Smooth muscle cell (in vitro differentiated cells): ENCODE results near the gene CYSLTR1. TPM values are rescaled to one million over a fixed set of nuclear protein-coding genes. Genes with fewer than 3 reads are reported as not detected.
"Not testable (repeated sequence)": the region's sequence is repeated elsewhere in the genome, so short reads cannot be mapped to it uniquely, and the experiment has no call there.

ENCODE experiments used
- DNase-seq: peaks from one replicate; lab custom pipeline; 2025; ENCODE audit not compliant: unreplicated experiment; lab: John Stamatoyannopoulos, UW
- H2AFZ ChIP-seq: fragments of 200-600 bp; sonication (generic); 2 replicates; pipeline ENCODE4 v1.6.0; 2016; ENCODE audit warnings: antibody characterized with exemption, low read depth, mild to moderate bottlenecking
- H3F3A ChIP-seq: fragments of 200-600 bp; sonication (generic); 2 replicates; pipeline ENCODE4 v1.6.0; 2017; ENCODE audit warnings: antibody characterized with exemption, low read depth
- H3K27ac ChIP-seq: fragments of 200-600 bp; sonication (generic); 2 replicates; pipeline ENCODE4 v1.5.1; 2016; ENCODE audit warnings: low read depth, mild to moderate bottlenecking
- H3K27me3 ChIP-seq: fragments of 200-600 bp; sonication (generic); 2 replicates; pipeline ENCODE4 v1.6.1; 2016; ENCODE audit warnings: low read depth, mild to moderate bottlenecking
- H3K36me3 ChIP-seq: fragments of 200-600 bp; sonication (generic); 2 replicates; pipeline ENCODE4 v1.5.1; 2016; ENCODE audit warnings: low read depth
- H3K4me1 ChIP-seq: fragments of 200-600 bp; sonication (generic); 2 replicates; pipeline ENCODE4 v1.5.1; 2016; ENCODE audit warnings: low read depth
- H3K4me2 ChIP-seq: fragments of 200-600 bp; sonication (generic); 2 replicates; pipeline ENCODE4 v1.6.0; 2016; ENCODE audit warnings: mild to moderate bottlenecking
- H3K4me3 ChIP-seq: fragments of 200-600 bp; sonication (generic); 2 replicates; pipeline ENCODE4 v1.5.1; 2016; ENCODE audit warnings: mild to moderate bottlenecking
- H3K79me2 ChIP-seq: fragments of 200-600 bp; sonication (generic); 2 replicates; pipeline ENCODE4 v1.6.0; 2016; ENCODE audit warnings: low read depth, mild to moderate bottlenecking
- H3K9ac ChIP-seq: fragments of 200-600 bp; sonication (generic); 2 replicates; pipeline ENCODE4 v1.6.0; 2016; ENCODE audit warnings: low read depth
- H3K9me3 ChIP-seq: fragments of 200-600 bp; sonication (generic); replicated peaks from 2 replicates; pipeline ENCODE4 v1.5.1; 2016; ENCODE audit warnings: low read depth
- H4K20me1 ChIP-seq: fragments of 200-600 bp; sonication (generic); 2 replicates; pipeline ENCODE4 v1.6.0; 2016; ENCODE audit warnings: low read depth
- CTCF ChIP-seq: fragments of 200-600 bp; sonication (generic); IDR thresholded peaks from 2 replicates; pipeline ENCODE4 v1.5.1; 2017; ENCODE audit warnings: borderline replicate concordance, mild to moderate bottlenecking, antibody characterized with exemption; ENCODE audit not compliant: insufficient read depth, poor library complexity, severe bottlenecking
- WGBS: methylation state at CpG from one replicate; pipeline ENCODE4 v1.1.7; 2016; ENCODE audit warnings: low lambda C conversion rate; 5-methylcytosine and 5-hydroxymethylcytosine counted together
- polyA plus RNA-seq: library from polyadenylated mRNA; unstranded; fragments of >200 nt; fragmentation: Nextera tagmentation; extraction: Ambion mirVana; gene quantifications from 2 replicates; pipeline ENCODE4 v1.2.1, GENCODE V29; 2016
- total RNA-seq: library from RNA; depleted of rRNA; stranded (reverse); fragments of >200 nt; gene quantifications from 2 replicates; pipeline ENCODE4 v1.2.3, GENCODE V29; 2014

CYSLTR1 gene
- total and polyA plus RNA-seq, 2 experiments from 2014 or later = 3.4 to 6.0 TPM

DNA sequence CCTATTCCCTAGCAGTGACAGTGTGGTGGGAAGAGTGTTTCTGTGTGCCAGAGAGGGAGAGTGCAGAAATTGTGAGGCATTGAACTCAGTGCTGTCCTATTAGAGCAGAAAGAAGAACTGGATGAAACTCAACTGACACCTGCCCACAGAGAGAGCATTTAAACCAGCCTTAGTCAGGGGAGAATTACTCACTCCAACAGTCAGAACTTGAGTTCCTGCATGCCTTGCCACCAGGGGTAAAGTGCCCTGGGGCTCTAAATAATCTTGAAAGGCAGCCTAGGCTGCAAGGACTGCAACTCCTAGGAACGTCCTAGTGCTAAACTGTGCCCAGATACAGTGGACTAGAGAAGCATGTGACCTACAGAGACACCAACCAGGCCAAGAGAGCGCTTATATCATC is 12.8 kb downstream of the CYSLTR1 start:
- no peaks in the 10 kb centered on the region for H3K36me3 ChIP-seq
- no peak overlapping the region for H3K4me2 ChIP-seq
- no peak overlapping the region for H3K9ac ChIP-seq
- H3K4me1 ChIP-seq = no peaks in the 10 kb centered on the region
- H2AFZ ChIP-seq = no peak overlapping the region
- no peaks in the 10 kb centered on the region for H3K9me3 ChIP-seq
- no peaks in the 10 kb centered on the region for H3K79me2 ChIP-seq
- H3K27ac ChIP-seq = no peak overlapping the region
- 43% methylated on average over 2 of the region's 2 CpGs for WGBS
- no peaks in the 10 kb centered on the region for H3K27me3 ChIP-seq
- no peaks in the 10 kb centered on the region for H3F3A ChIP-seq
- H4K20me1 ChIP-seq = no peaks in the 10 kb centered on the region
- no peak for DNase-seq
- no peak overlapping the region for H3K4me3 ChIP-seq
- TF ChIP-seq CTCF = no peak

DNA sequence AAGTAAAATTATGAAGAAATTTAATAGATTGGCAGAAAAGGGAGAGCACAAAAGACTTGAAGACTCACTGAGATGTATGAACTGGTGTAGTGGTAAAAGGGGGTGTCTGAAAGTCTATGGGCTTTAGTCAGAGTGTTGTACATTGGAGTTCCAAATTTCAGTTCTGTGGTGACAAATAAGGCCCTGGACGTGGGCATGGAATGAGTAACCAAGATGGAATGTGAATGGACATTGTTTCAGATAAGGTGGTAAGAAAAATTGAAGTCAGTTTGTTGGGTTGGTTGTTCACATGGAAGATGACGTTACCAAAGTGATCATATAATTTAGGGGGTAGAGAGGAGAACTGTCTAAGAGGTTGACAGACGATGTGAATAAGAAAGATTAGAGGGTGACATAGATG is 13.9 kb downstream of the CYSLTR1 start:
- no peaks in the 10 kb centered on the region for H3K27me3 ChIP-seq
- H4K20me1 ChIP-seq = no peaks in the 10 kb centered on the region
- H3K4me2 ChIP-seq = no peak overlapping the region
- no peaks in the 10 kb centered on the region for H3K9me3 ChIP-seq
- no peaks in the 10 kb centered on the region for H3K36me3 ChIP-seq
- H3K4me1 ChIP-seq = no peaks in the 10 kb centered on the region
- no peak overlapping the region for H3K9ac ChIP-seq
- no peak for DNase-seq
- WGBS = 44% methylated on average over 3 of the region's 3 CpGs
- no peaks in the 10 kb centered on the region for H3K79me2 ChIP-seq
- H3K27ac ChIP-seq = no peak overlapping the region
- no peak overlapping the region for H3K4me3 ChIP-seq
- no peak overlapping the region for H2AFZ ChIP-seq
- H3F3A ChIP-seq = no peaks in the 10 kb centered on the region
- no peak for TF ChIP-seq CTCF

DNA sequence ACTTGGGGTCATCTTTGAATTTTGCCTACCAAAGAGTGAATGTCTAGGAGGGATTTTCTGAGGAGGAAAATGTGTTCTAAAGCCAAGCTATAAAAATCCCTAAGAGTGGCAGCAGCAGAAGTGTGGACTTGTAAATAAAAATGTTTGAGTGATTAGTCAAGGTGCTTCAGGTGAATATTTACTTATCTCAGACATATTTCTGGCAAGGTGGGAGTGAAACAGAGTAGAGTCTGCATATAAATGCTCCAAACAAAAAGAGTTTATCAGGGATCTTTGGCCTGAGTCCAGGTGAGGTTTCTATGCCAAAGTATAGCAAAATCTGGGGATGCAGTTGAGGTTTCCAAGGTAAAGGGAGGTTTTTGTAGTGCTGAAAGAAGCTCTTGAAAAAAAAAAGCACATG is 19.7 kb downstream of the CYSLTR1 start:
- Histone ChIP-seq H3K79me2 (no peaks in the 10 kb centered on the region), H2AFZ (no peak overlapping the region), H3K27me3 (no peaks in the 10 kb centered on the region), H3F3A (no peaks in the 10 kb centered on the region), H3K36me3 (no peaks in the 10 kb centered on the region), H3K27ac (no peak overlapping the region), H3K9ac (no peak overlapping the region), H3K4me1 (no peaks in the 10 kb centered on the region), H3K4me2 (no peak overlapping the region), H3K4me3 (no peak overlapping the region), H3K9me3 (no peaks in the 10 kb centered on the region), H4K20me1 (no peaks in the 10 kb centered on the region)
- no peak for TF ChIP-seq CTCF
- DNase-seq = no peak

DNA sequence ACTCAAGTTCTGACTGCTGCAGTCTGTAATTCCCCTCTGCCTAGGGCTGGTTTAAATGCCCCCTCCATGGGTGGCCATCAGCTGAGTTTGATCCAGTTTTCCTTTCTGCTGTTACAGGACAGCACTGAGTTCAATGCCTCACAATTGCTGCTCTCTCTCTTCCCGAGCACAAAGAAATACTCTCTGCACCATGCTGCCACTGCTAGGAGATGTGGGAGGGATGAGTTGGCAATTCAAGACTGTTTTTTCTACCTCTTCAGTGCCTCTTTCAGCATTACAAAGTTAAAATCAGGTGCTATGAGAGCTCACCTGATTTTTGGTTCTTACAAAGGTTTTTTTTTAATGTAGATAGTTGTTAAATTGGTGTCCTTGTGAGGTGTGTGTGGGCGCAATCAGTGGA is 24.3 kb downstream of the CYSLTR1 start:
- H3K27me3 ChIP-seq = no peaks in the 10 kb centered on the region
- H3K79me2 ChIP-seq = no peaks in the 10 kb centered on the region
- no peaks in the 10 kb centered on the region for H3K4me1 ChIP-seq
- no peak for TF ChIP-seq CTCF
- no peak for DNase-seq
- no peaks in the 10 kb centered on the region for H3K9me3 ChIP-seq
- no peaks in the 10 kb centered on the region for H3F3A ChIP-seq
- no peak overlapping the region for H3K4me3 ChIP-seq
- H3K36me3 ChIP-seq = no peaks in the 10 kb centered on the region
- no peak overlapping the region for H3K4me2 ChIP-seq
- H3K27ac ChIP-seq = no peak overlapping the region
- no peak overlapping the region for H2AFZ ChIP-seq
- WGBS = 77% methylated on average over 2 of the region's 2 CpGs
- no peaks in the 10 kb centered on the region for H4K20me1 ChIP-seq
- H3K9ac ChIP-seq = no peak overlapping the region

DNA sequence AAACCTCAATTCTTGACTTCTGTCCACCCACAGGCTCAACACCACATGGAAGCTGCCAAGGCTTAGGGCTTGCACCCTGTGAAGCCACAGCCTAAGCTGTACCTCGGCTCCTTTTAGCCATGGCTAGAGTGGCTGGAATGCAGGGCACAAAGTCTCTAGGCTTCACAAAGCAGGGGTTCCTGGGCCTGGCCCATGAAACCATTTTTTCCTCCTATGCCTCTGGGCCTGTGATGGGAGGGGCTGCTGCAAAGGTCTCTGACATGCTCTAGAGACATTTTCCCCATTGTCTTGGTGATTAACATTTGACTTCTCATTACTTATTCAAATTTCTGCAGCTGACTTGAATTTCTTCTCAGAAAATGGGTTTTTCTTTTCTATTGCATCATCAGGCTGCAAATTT is 26.5 kb downstream of the CYSLTR1 start:
- H3K4me1 ChIP-seq, H3K79me2 ChIP-seq, H3K4me2 ChIP-seq, H4K20me1 ChIP-seq, H3K9ac ChIP-seq, H3K9me3 ChIP-seq, DNase-seq, H3K27ac ChIP-seq, H3K27me3 ChIP-seq, H3K36me3 ChIP-seq, H3F3A ChIP-seq, H2AFZ ChIP-seq, H3K4me3 ChIP-seq: not testable (repeated sequence)
- 58% methylated on average over 1 of the region's 1 CpG for WGBS
